Common myeloid progenitor, CD34-positive (primary cell): ENCODE data around the gene ENO3.
A peak's percentile ranks its signal among the peaks of the same experiment; 100 is the strongest.

Experiments
- CTCF ChIA-PET: fragments of 350-600 bp; sonication (Branson Sonifier 250); formaldehyde crosslinking; loops from one replicate; lab custom pipeline; 2021; ENCODE audit warnings: antibody characterized with exemption; lab: Charles Lee
- POLR2A ChIA-PET: fragments of 350-600 bp; sonication (Branson Sonifier 250); formaldehyde crosslinking; loops from one replicate; lab custom pipeline; 2021; ENCODE audit warnings: antibody characterized with exemption; lab: Charles Lee
- DNase-seq, 3 donors: peaks; one replicate each; pipeline versions ENCODE4 v3.0.0 to v3.0.0-alpha.2; 2013
- H3K27ac ChIP-seq, 2 experiments: 1 replicate in 1 of 2; 2 replicates in 1 of 2; pipeline ENCODE4 v1.7.0; 2013; ENCODE audit warnings: inconsistent platforms in 2 of 2, low read length in 2 of 2, mild to moderate bottlenecking in 2 of 2, low read depth in 1 of 2, moderate library complexity in 1 of 2; ENCODE audit not compliant: severe bottlenecking in 2 of 2, insufficient read depth in 1 of 2, poor library complexity in 1 of 2
- H3K27me3 ChIP-seq, 5 experiments: replicated peaks in 2 of 5; 1 replicate in 3 of 5; 2 replicates in 2 of 5; pipeline versions ENCODE4 v1.6.1 to v1.7.0; 2013; ENCODE audit warnings: low read length in 4 of 5, mild to moderate bottlenecking in 2 of 5, moderate library complexity in 2 of 5, inconsistent platforms in 1 of 5; ENCODE audit not compliant: insufficient read depth in 5 of 5, control insufficient read depth in 4 of 5
- H3K36me3 ChIP-seq, 4 experiments: 1 replicate in 2 of 4; 2 replicates in 2 of 4; pipeline versions ENCODE4 v1.6.1 to v1.7.0; 2013; ENCODE audit warnings: low read length in 3 of 4, control low read depth in 1 of 4, mild to moderate bottlenecking in 1 of 4; ENCODE audit not compliant: control insufficient read depth in 4 of 4, insufficient read depth in 4 of 4
- H3K4me1 ChIP-seq, 4 experiments: 1 replicate in 3 of 4; 2 replicates in 1 of 4; pipeline versions ENCODE4 v1.6.1 to v1.7.1; 2013; ENCODE audit warnings: low read length in 3 of 4, mild to moderate bottlenecking in 3 of 4, control low read depth in 1 of 4, inconsistent platforms in 1 of 4, moderate library complexity in 1 of 4; ENCODE audit not compliant: control insufficient read depth in 4 of 4, insufficient read depth in 4 of 4; ENCODE audit errors: control extremely low read depth in 1 of 4
- H3K4me3 ChIP-seq, 7 experiments: 1 replicate in 4 of 7; 2 replicates in 3 of 7; pipeline versions ENCODE4 v1.5.1 to v1.7.0; 2013; ENCODE audit warnings: mild to moderate bottlenecking in 7 of 7, low read length in 6 of 7, moderate library complexity in 6 of 7, inconsistent platforms in 2 of 7, low read depth in 2 of 7, control low read depth in 1 of 7; ENCODE audit not compliant: insufficient read depth in 4 of 7, control insufficient read depth in 1 of 7; ENCODE audit errors: extremely low read depth in 1 of 7
- H3K9me3 ChIP-seq, 5 experiments: 1 replicate in 4 of 5; 2 replicates in 1 of 5; pipeline versions ENCODE4 v1.6.1 to v1.7.1; 2013; ENCODE audit warnings: low read length in 4 of 5, mild to moderate bottlenecking in 2 of 5, inconsistent platforms in 1 of 5, low read depth in 1 of 5, moderate library complexity in 1 of 5; ENCODE audit not compliant: control insufficient read depth in 4 of 5, insufficient read depth in 2 of 5; ENCODE audit errors: control extremely low read depth in 1 of 5
- WGBS: methylation state at CpG from one replicate; pipeline ENCODE4 v1.1.5; 2013; ENCODE audit not compliant: insufficient coverage; 5-methylcytosine and 5-hydroxymethylcytosine counted together

Gene ENO3

DNA sequence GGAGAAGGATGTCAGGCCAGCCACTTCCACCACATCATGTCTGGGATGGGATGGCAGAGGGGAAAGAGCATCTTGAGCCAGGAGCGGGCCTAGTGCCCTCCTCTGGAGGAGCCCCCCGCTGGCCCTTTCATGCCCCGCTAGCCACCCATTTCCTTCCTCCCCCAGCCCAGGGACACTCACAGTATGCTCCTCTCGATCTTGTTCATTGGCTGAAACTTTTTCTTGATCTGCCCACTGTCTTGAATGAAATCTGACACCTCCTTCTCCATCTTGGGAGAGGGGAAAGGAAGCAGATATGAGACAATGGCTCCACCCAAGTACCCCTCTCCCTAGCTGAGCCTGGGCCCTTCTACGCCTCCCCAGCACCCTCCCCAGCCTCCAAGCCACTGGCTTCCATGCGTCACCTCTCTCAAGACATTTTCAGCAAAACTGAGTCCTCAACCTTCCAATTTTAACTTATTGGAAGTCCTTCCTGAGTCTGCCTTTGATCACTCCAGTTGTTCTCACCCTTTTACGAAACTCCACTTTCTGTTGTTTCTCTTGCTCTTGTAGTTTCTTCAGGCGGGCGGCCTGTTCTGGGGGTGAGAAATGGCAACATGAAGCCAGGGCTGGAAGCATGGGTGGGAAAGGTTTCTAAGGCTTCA, 9.5 kb downstream of the ENO3 start:
- no peak for DNase-seq
- peaks cover 7 to 23% (median 20%) of the 10 kb centered on the region in 4 experiments for H3K36me3 ChIP-seq
- POLR2A ChIA-PET = no interaction called here
- WGBS = 89% methylated on average over 5 of the region's 9 CpGs
- CTCF ChIA-PET = interaction anchor here (1.2 kb wide), 2 partner anchors 12 to 24 kb away, joined by 3 read pairs; partner anchors contain the start of gene PFN1
- H3K27ac ChIP-seq = no peak overlapping the region
- H3K4me3 ChIP-seq = no peak overlapping the region
- peaks cover 0 to under 1% (median 0%) of the 10 kb centered on the region in 4 experiments for H3K4me1 ChIP-seq
- no peaks in the 10 kb centered on the region for H3K9me3 ChIP-seq
- no peaks in the 10 kb centered on the region for H3K27me3 ChIP-seq

DNA sequence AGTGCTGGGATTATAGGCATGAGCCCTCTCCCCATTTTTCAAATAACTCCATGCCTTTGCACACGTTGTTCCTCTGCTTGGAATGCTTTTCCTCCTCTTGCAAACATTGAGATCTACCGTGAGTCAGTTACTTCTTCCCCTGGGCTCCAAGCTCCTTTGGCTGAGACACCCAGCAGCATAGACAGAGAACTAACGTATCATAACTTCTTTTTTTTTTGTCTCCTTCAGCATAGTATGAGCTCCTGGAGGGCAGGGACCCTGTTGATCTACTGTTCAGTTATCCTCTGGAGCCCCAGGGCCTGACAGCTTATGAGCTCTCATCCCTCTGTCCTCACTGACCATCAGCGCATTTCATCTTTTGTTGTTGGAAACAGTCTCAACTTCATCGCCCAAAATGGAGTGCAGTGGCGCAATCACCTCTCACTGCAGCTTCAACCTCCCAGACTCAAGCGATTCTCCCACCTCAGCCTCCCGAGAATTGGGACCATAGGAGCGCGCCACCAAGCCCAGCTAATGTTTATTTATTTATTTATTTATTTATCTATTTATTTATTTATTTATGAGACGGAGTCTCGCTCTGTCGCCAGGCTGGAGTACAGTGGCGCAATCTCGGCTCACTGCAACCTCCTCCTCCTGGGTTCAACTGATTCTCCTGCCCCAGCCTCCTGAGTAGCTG, 14.5 kb downstream of the ENO3 start:
- POLR2A ChIA-PET = interaction anchor here (0.6 to 1.8 kb wide), 2 partner anchors 56 to 329 kb away, joined by 3 to 6 read pairs; no protein-coding TSS in a partner anchor
- WGBS = over 99% methylated on average over 9 of the region's 15 CpGs
- no peaks in the 10 kb centered on the region for H3K27me3 ChIP-seq
- no peak overlapping the region for H3K4me3 ChIP-seq
- H3K9me3 ChIP-seq = no peaks in the 10 kb centered on the region
- H3K27ac ChIP-seq = no peak overlapping the region
- CTCF ChIA-PET = interaction anchor here (1.3 to 7.1 kb wide), 4 partner anchors 10 to 62 kb away, joined by 4 to 69 read pairs (median 29); partner anchors contain the start of genes CAMTA2, CHRNE and ENO3
- H3K36me3 ChIP-seq = peaks cover 5 to 19% (median 11%) of the 10 kb centered on the region in 4 experiments
- no peak for DNase-seq
- peaks cover 6 to 28% (median 21%) of the 10 kb centered on the region in 4 experiments for H3K4me1 ChIP-seq

DNA sequence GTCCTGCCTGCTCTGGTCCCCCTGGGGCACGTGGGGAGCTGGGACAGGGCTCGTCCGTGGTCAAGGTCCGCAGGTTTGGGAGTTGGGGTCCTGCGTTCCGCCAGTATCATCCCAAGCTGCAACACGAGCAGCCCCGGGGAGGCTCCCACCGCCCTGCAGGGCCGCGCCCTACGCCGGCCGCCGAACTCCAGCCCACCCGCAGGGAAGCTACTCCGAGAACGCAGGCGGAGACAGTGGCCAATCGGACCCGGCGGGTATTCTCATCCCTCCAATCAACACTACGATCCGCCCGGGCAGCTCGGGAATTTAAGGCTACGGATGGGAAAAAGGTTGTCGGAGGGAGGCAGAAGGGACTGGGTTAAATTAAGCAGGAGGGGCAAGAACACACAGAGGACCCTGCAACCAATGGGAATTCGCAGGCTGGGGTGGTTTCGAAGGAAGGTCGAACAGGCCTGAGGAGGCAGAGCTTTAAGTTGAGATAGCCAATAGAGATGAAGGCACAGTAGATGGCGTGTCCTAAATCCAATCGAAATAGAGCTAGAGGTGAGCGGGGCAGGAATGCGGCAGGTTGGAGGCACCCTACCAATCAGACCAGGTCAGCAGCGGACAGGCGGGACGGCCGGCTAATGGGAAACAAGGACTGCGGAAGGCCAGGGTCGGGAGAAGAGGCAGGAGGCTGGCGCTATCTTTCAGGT, 16.1 kb downstream of the ENO3 start:
- Histone ChIP-seq H3K36me3 (peaks cover 2 to 22% (median 13%) of the 10 kb centered on the region in 4 experiments), H3K27me3 (no peaks in the 10 kb centered on the region), H3K27ac (peak overlapping the region; percentile 81 to 88), H3K4me1 (peaks cover 6 to 28% (median 21%) of the 10 kb centered on the region in 4 experiments), H3K4me3 (peak overlapping the region; percentile 80 to 94 (median 89)), H3K9me3 (no peaks in the 10 kb centered on the region)
- 0% methylated on average over 32 of the region's 42 CpGs for WGBS
- CTCF ChIA-PET = interaction anchor here (0.8 to 7.1 kb wide), 13 partner anchors 11 to 65 kb away, joined by 3 to 69 read pairs (median 5); partner anchors contain the start of genes CAMTA2, CHRNE and ENO3
- peak; percentile 100 for DNase-seq
- POLR2A ChIA-PET = interaction anchor here (0.8 to 2.7 kb wide), 6 partner anchors 19 to 68 kb away, joined by 3 to 13 read pairs (median 4); partner anchors contain the start of genes C17orf107, PFN1, RNF167 and SLC25A11

DNA sequence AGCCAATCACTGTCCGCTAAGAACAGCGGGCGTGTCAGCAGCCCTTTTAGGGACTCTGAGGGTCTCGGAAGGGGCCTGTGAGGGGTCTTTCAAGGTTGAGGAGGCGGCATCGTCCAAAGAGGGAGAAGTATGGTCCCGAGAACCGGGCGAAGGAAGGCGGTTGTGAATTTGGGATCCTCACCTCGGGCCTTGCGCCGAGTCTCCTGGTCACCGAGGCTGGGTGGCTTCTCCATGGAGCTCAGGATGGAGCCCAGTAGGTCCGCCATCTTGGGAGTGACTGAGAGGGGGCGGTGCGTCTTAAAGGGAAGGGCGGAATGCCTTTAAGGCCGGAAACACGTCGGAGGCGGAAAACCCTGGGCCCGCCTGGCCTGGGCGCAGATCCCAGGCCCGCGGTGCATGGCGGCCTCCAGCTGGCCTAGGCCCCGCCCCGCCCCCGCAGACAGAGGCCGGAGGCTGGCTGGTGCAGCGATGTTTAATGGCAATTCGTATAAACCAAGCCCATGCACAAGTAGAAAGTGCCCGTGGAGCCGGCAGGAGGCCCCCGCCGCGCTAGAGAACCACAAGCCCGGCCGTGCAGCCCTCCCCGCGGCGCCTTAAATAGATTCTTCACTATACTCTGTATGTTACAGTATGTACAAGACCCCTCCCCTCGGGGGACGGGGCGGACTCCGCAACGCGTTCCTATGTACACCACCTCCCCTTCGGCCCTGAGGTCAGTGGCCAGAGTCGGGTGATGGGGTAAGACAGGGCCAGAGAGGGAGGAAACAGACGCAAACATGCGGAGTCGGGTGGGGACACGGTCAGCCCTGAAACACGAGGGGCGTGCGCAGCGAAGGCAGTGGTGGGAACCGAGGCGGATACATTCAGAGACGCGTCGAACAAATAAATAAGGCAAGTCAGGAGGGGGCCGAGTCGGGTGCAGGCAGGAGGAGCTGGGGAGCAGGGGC, 16.9 kb downstream of the ENO3 start, which contains the start of gene SPAG7:
Gene SPAG7, minus strand, starts transcription at position 279 of the 947 bp plus-strand sequence. Its CDS starts 13 bp downstream, at position 266.
- H3K9me3 ChIP-seq = no peaks in the 10 kb centered on the region
- H3K4me1 ChIP-seq = peaks cover 6 to 28% (median 21%) of the 10 kb centered on the region in 4 experiments
- ChIA-PET POLR2A (interaction anchor here (0.8 to 2.7 kb wide), 6 partner anchors 20 to 69 kb away, joined by 3 to 13 read pairs (median 4); partner anchors contain the start of genes C17orf107, PFN1, RNF167 and SLC25A11), CTCF (interaction anchor here (0.8 to 7.1 kb wide), 14 partner anchors 10 to 65 kb away, joined by 3 to 69 read pairs (median 4); partner anchors contain the start of genes CAMTA2, CHRNE, ENO3 and INCA1)
- no peaks in the 10 kb centered on the region for H3K27me3 ChIP-seq
- H3K4me3 ChIP-seq = peak within 1 kb of the TSS; percentile 80 to 94 (median 89)
- 1% methylated on average over 47 of the region's 66 CpGs for WGBS
- H3K27ac ChIP-seq = peak within 1 kb of the TSS; percentile 81 to 88
- peak; percentile 98 to 99 (median 99) for DNase-seq
- H3K36me3 ChIP-seq = peaks cover 3 to 28% (median 21%) of the 10 kb centered on the region in 4 experiments

DNA sequence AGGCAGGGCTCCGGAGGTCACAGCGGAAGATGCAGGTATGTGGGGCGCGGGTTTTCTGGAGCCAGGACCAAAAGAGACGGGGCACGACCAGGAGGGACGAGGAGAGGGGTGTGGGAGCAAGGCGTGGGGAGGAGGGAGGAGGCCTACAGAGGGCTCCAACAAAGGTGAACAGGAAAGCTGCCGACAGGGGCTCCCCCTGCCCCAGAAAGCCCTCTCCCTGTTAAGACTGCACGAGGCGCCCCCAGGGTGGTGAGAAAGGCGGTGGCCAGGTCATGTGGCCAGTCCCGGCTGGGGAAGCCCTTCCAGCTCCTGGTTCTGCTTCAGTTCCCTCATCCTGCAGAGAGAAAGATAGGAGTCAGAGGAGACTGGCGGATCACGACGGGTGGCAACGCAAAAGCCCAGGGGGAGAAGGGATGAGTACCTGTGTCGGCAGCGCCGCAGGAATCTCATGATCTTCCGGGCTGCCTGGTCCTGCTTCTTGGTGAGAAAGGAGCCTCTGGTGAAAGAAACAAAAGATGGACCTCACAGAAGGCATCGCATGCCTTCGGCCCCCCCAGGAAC, 17.6 kb downstream of the ENO3 start:
- peak overlapping the region in 1 of 2 experiments; percentile 88 for H3K27ac ChIP-seq
- no peaks in the 10 kb centered on the region for H3K27me3 ChIP-seq
- 69% methylated on average over 19 of the region's 23 CpGs for WGBS
- peak overlapping the region in 6 of 7 experiments; percentile 83 to 94 (median 90) for H3K4me3 ChIP-seq
- H3K4me1 ChIP-seq = peaks cover 6 to 35% (median 21%) of the 10 kb centered on the region in 4 experiments
- ChIA-PET CTCF (interaction anchor here (0.8 to 7.1 kb wide), 7 partner anchors 14 to 59 kb away, joined by 3 to 69 read pairs (median 5); partner anchors contain the start of genes CAMTA2 and ENO3), POLR2A (interaction anchor here (2.7 kb wide), 1 partner anchor 28 kb away, joined by 13 read pairs; the partner anchor contains the start of genes RNF167 and SLC25A11)
- peaks cover 5 to 33% (median 23%) of the 10 kb centered on the region in 4 experiments for H3K36me3 ChIP-seq
- no peak for DNase-seq
- H3K9me3 ChIP-seq = no peaks in the 10 kb centered on the region
